HuH-7.5 (cell line): ENCODE results near the gene CHST13.
"Not testable (repeated sequence)": the region's sequence is repeated elsewhere in the genome, so short reads cannot be mapped to it uniquely, and the experiment has no call there.

Experiments
- DNase-seq: peaks from one replicate; pipeline ENCODE4 v3.0.0; 2011; ENCODE audit warnings: low spot score

The CHST13 gene

GRCh38 chr3:126525853-126526667 is 2.1 kb downstream of the CHST13 start:
- no peak for DNase-seq

DNA sequence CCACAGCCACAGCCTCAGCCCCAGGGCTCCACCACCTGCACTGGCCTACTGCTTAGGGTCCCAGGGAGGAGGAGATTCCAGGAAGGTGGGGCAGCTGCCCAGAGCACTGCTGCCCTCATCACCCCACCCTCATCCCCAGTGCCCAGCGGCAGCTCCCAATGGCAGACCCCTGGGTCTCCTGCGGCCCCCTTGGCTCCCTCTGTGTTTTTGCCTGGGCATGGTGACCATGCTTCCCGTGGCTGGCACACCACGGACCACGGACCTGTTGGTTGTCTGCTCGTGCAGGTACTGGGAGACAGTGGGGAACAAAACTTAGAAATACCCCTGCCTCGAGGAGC is 2.7 kb downstream of the CHST13 start:
- no peak for DNase-seq

- no peak for DNase-seq
Measured at GRCh38 chr3:126527006-126527405, 3.1 kb downstream of the CHST13 start.

- DNase-seq: no peak
Measured at GRCh38 chr3:126527455-126528211, 3.7 kb downstream of the CHST13 start.

DNA sequence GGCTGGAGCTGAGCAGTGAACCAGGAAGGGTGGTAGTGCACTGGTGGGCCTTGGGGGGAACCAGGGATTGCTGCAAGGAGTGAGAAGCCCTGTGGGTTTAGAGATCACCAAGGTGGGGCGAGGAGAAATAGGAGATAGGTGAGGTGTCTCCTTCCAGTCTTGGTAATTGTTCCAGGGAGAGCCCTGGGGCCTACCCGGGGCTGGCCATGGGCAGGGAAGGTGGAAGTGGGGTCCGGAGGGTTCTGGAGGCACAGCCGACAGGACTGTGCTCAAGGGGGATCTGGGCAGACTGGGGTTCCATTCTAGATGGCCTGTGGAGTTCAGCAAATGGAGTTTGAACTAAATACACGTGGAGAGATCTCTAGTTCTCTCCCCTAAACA is 4.5 kb downstream of the CHST13 start:
- no peak for DNase-seq

- DNase-seq: peak; percentile 95
Measured at GRCh38 chr3:126528800-126529541, 5.0 kb downstream of the CHST13 start.

- no peak for DNase-seq
Measured at GRCh38 chr3:126529585-126530170, 5.7 kb downstream of the CHST13 start.

- DNase-seq: no peak
Measured at GRCh38 chr3:126530171-126531050, 6.5 kb downstream of the CHST13 start.

GRCh38 chr3:126531051-126531330 is 7.0 kb downstream of the CHST13 start:
- DNase-seq: no peak

DNA sequence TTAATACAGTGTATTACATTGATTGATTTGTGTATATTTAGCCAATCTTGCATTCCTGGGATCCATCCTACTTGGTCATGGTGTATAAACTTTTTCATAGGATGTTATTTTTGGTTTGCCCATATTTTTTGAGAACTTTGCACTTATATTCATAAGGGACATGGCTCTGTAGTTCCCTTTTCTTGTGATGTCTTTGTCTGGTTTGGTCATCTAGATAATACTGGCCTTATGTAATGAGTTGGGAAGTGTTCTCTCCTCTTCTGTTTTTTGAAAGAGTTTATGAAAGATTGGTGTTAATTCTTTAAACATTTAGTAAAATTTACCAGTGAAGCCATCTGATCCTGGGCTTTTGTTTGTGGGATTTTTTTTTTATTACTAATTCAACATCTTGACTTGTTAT is 9.6 kb downstream of the CHST13 start:
- no peak for DNase-seq

DNA sequence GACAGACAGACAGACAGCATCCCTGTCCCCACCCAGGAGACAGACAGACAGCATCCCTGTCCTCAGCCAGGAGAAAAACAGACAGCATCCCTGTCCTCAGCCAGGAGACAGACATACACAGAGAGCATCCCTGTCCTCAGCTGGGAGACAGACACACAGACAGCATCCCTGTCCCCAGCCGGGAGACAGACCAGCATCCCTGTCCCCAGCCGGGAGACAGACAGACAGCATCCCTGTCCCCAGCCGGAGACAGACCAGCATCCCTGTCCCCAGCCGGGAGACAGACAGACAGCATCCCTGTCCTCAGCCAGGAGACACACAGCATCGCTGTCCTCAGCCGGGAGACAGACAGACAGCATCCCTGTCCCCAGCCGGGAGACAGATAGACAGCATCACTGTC is 10.8 kb downstream of the CHST13 start:
- DNase-seq: not testable (repeated sequence)

GRCh38 chr3:126535636-126536035 is 11.7 kb downstream of the CHST13 start:
- no peak for DNase-seq

GRCh38 chr3:126536126-126536525 is 12.2 kb downstream of the CHST13 start:
- no peak for DNase-seq

- DNase-seq: no peak
Measured at GRCh38 chr3:126537116-126537729, 13.3 kb downstream of the CHST13 start.

DNA sequence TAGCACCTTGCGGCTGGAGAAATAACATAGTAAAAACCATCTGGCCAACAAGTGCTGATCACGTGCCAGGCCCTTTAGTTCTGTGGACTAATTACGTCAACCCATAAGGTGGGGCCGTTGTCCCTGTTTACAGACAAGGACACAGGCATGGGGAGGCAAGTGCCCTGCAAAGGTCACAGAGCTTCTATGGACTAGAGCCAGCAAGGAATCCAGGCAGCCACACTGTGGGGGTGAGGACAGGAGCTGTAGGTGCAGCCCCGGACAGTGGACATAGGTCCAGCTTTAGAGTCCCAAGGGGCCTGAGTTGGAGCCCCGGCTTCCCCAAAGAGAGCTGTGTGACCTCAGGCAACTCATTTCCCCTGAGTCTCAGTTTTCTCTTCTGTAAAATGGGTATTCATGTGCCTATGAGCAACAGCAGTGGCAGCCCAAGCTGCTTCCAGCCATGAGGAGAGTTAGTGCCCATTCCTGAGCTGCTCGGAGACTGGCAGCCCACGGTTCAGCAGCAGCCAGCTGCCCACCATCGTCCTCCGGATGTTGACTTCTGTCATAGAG is 13.9 kb downstream of the CHST13 start:
- DNase-seq: no peak

GRCh38 chr3:126538316-126538715 is 14.4 kb downstream of the CHST13 start:
- DNase-seq: no peak

GRCh38 chr3:126538966-126539365 is 15.0 kb downstream of the CHST13 start:
- DNase-seq: no peak

- DNase-seq: no peak
Measured at GRCh38 chr3:126539558-126540250, 15.7 kb downstream of the CHST13 start.

DNA sequence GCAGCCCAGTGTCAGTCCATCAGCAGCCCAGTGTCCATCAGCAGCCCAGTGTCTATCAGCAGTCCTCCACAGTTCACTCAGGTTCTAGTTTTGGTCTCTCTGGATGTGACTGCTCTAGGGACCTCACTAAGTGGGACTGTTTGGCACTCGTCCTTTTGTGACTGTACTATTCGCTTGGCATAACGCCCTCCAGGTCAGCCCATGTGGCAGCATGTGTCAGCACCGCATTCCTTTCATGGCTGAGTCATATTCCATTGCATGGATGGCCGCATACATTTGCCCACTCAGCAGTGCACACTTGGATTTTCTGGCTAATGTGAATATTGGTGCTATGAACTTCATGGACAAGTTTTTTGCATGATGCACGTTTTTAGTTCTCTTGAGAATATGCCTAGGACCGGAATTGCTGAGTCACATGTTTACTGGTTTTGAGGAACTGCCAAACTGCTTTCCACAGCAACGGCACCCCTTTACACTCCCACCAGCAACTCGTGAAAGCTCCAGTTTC is 16.4 kb downstream of the CHST13 start:
- DNase-seq: no peak

DNA sequence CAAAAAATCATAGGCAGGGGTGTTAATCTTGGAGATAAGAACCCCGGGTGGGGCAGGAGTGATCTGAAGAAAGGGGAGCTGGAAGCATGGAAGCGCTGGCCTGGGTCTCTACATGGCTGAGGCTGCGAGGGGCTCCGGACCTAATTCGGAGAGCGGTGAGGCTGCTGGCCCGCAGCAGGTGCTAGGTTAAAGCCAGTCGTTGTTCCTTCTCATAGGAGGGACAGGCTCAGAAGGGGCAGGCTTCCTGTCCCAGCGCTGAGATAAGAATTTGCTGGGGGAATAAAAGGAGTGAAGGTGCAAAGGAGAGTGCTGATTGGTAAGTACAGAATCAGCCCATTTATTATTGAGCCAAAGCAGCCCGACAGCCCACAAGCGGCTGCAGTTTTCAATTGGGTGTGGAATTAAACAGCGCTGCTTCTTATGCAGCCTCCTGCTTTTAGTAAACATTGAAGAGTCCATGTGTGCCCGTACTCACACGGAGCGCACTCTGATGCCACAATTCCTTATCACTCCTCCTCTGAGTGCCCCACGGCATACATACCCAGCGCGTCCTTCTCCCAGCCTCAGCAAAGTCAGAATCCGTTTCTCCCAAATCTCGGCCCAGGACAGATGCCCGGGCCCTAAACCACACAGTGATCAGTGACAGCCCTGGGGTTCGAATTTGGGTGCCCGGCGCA is 17.1 kb downstream of the CHST13 start:
- peak; percentile 3 for DNase-seq
